HepG2 (cell line): ENCODE measurements around the gene DTWD2. TPM values are rescaled to one million over a fixed set of nuclear protein-coding genes. Genes with fewer than 3 reads are reported as not detected.

Source experiments
- ATAC-seq: fragments of 200-7000 bp; cut with Tn5 transposase; 3 replicates; pipeline ENCODE4 v1.9.1; 2020; ENCODE audit warnings: mild to moderate bottlenecking, moderate library complexity
- BruUV-seq: library from RNA; stranded (reverse); fragments of 400-500 nt; replicated peaks from 2 replicates; lab custom pipeline; 2021; lab: Mats Ljungman, UMichigan
- CTCF ChIA-PET: fragments of 300-600 bp; formaldehyde crosslinking; extraction: SDS; loops from one replicate; lab custom pipeline; 2021; ENCODE audit warnings: low total read pairs, inconsistent platforms, low intra/inter-chr PET ratio; lab: Yijun Ruan, JAX
- POLR2A ChIA-PET: fragments of 350-600 bp; sonication (Branson Sonifier 250); formaldehyde crosslinking; loops from one replicate; lab custom pipeline; 2020; ENCODE audit warnings: antibody characterized with exemption, inconsistent platforms; lab: Yijun Ruan, JAX
- DNase-seq: peaks from one replicate; pipeline ENCODE4 v3.0.0-alpha.2; 2015; ENCODE audit warnings: low spot score
- FAIRE-seq: peaks from 3 replicates; lab custom pipeline; 2011; peaks lifted over from hg19 to GRCh38; lab: Jason Lieb, UNC
- H2AFZ ChIP-seq: one replicate; pipeline ENCODE4 v1.6.1; 2011; ENCODE audit warnings: low read length, inconsistent platforms
- H3K27ac ChIP-seq: fragments of 300-600 bp; 3 replicates; pipeline ENCODE4 v1.8.0; 2011; ENCODE audit warnings: mixed run types, mild to moderate bottlenecking, mixed read lengths, low read length, inconsistent platforms; ENCODE audit not compliant: insufficient read depth; ENCODE audit errors: extremely low read length
- H3K27me3 ChIP-seq, 2 experiments: fragments of 200-600 bp in 1 of 2; 2 replicates in 1 of 2; 3 replicates in 1 of 2; pipeline versions ENCODE4 v1.6.0 to v1.8.0; 2011; ENCODE audit warnings: low read length in 2 of 2, mild to moderate bottlenecking in 2 of 2, moderate library complexity in 2 of 2, inconsistent platforms in 1 of 2; ENCODE audit not compliant: insufficient read depth in 2 of 2, control insufficient read depth in 1 of 2
- H3K36me3 ChIP-seq, 2 experiments: fragments of 200-600 bp in 1 of 2; replicated peaks in 1 of 2; 2 replicates in 1 of 2; 3 replicates in 1 of 2; pipeline versions ENCODE4 v1.5.1 to v1.8.0; 2011; ENCODE audit warnings: low read length in 2 of 2, inconsistent platforms in 1 of 2; ENCODE audit not compliant: insufficient read depth in 2 of 2, control insufficient read depth in 1 of 2
- H3K4me1 ChIP-seq: 2 replicates; pipeline ENCODE4 v1.5.1; 2012; ENCODE audit warnings: low read length, inconsistent platforms; ENCODE audit not compliant: insufficient read depth
- H3K4me2 ChIP-seq: 2 replicates; pipeline ENCODE4 v1.6.0; 2011; ENCODE audit warnings: low read depth, low read length, inconsistent platforms
- H3K4me3 ChIP-seq, 3 experiments: fragments of 200-600 bp in 1 of 3; sonication (generic), shearing (Covaris generic) in 1 of 3; replicated peaks in 1 of 3; 2 replicates each; pipeline ENCODE4 v1.5.1; 2011 to 2016; ENCODE audit warnings: low read length in 3 of 3, inconsistent platforms in 2 of 3, low read depth in 2 of 3, mild to moderate bottlenecking in 2 of 3, control low read depth in 1 of 3, mixed read lengths in 1 of 3; ENCODE audit not compliant: insufficient read depth in 1 of 3
- H3K79me2 ChIP-seq: one replicate; pipeline ENCODE4 v1.6.1; 2011; ENCODE audit warnings: low read length, inconsistent platforms; ENCODE audit not compliant: insufficient read depth
- H3K9ac ChIP-seq: 2 replicates; pipeline ENCODE4 v1.6.0; 2011; ENCODE audit warnings: mild to moderate bottlenecking, low read depth, low read length, inconsistent platforms; ENCODE audit not compliant: insufficient read depth
- H3K9me3 ChIP-seq: 2 replicates; pipeline ENCODE4 v1.5.1; 2012; ENCODE audit warnings: mild to moderate bottlenecking, low read length
- H4K20me1 ChIP-seq: 2 replicates; pipeline ENCODE4 v1.6.0; 2011; ENCODE audit warnings: inconsistent platforms, mild to moderate bottlenecking, low read length, moderate library complexity; ENCODE audit not compliant: insufficient read depth
- GMEB1 ChIP-seq: sonication (generic); formaldehyde crosslinking; IDR thresholded peaks from 2 replicates; pipeline ENCODE4 v1.5.1; 2020; ENCODE audit warnings: missing genetic modification reagents, mild to moderate bottlenecking, borderline replicate concordance
- IRF2 ChIP-seq: IDR thresholded peaks from 2 replicates; pipeline ENCODE4 v1.6.1; 2018; ENCODE audit warnings: missing genetic modification reagents, missing compliant biosample characterization
- NR2F1 ChIP-seq, 2 experiments: fragments of 450-650 bp in 1 of 2; formaldehyde crosslinking in 1 of 2; IDR thresholded peaks; 2 replicates each; pipeline versions ENCODE4 v1.5.0 to v1.6.1; 2016 to 2020; ENCODE audit warnings: mild to moderate bottlenecking in 1 of 2, missing compliant biosample characterization in 1 of 2, missing genetic modification reagents in 1 of 2, moderate library complexity in 1 of 2
- ZMYM2 ChIP-seq: sonication (generic); formaldehyde crosslinking; IDR thresholded peaks from 2 replicates; pipeline ENCODE4 v1.8.0; 2022; ENCODE audit warnings: mild to moderate bottlenecking, missing genetic modification reagents
- ZNF318 ChIP-seq: sonication (generic); formaldehyde crosslinking; IDR thresholded peaks from 2 replicates; pipeline ENCODE4 v1.4.0; 2020; ENCODE audit warnings: mild to moderate bottlenecking, missing genetic modification reagents
- ZNF383 ChIP-seq: sonication (generic); formaldehyde crosslinking; IDR thresholded peaks from 2 replicates; pipeline ENCODE4 v1.4.0; 2020; ENCODE audit warnings: missing genetic modification reagents, mild to moderate bottlenecking, borderline replicate concordance
- ZNF607 ChIP-seq: sonication (generic); formaldehyde crosslinking; IDR thresholded peaks from 2 replicates; pipeline ENCODE4 v1.5.1; 2020; ENCODE audit warnings: missing genetic modification reagents, mild to moderate bottlenecking, borderline replicate concordance
- WGBS: methylation state at CpG from one replicate; pipeline ENCODE4 v1.1.6; 2017; ENCODE audit warnings: low lambda C conversion rate; 5-methylcytosine and 5-hydroxymethylcytosine counted together
- in situ Hi-C: cut with HindIII; loops from 2 replicates; pipeline ENCODE4 v1.10.0; 2017; ENCODE audit warnings: low pct_unique_long_range_greater_than_20kb; ENCODE audit not compliant: extremely low pct_ligation_motif_present
- intact Hi-C: fragments of 100-400 bp; cut with micrococcal nuclease; formaldehyde crosslinking; loops from one replicate; pipeline ENCODE4 v1.10.0; 2022; ENCODE audit not compliant: unreplicated experiment
- polyA plus RNA-seq, 8 experiments: library from polyadenylated mRNA; depleted of rRNA in 3 of 8; stranded (reverse) in 7 of 8; unstranded in 1 of 8; fragments of >200 nt; fragmentation: Illumina TruSeq in 4 of 8; extraction: Trizol in 4 of 8; gene quantifications; 2 replicates each; pipeline versions ENCODE4 v1.2.1 to v1.2.3, GENCODE V29; 2011 to 2016; ENCODE audit warnings: low read depth in 4 of 8, missing spikeins in 1 of 8, mixed read lengths in 1 of 8; ENCODE audit not compliant: insufficient read depth in 1 of 8
- total RNA-seq, 5 experiments: library from RNA; depleted of rRNA; stranded (reverse); fragments of >200 nt; fragmentation: Illumina TruSeq; extraction: Trizol; gene quantifications; 2 replicates each; pipeline ENCODE4 v1.2.3, GENCODE V29; 2016; ENCODE audit warnings: low read depth in 1 of 5
- TF ChIP-seq, protein P1 (sequence below): sonication (generic); formaldehyde crosslinking; IDR thresholded peaks from 2 replicates; pipeline ENCODE4 v1.5.0; 2020; ENCODE audit warnings: mild to moderate bottlenecking, missing genetic modification reagents

Gene DTWD2
- total and polyA plus RNA-seq, 2 of the 13 experiments (the other 11 are each of a cell fraction or from before 2014, with no cell fraction given), result 1.6 to 6.0 TPM

- FAIRE-seq, result no peak
- no peaks in the 10 kb centered on the region for H3K9me3 ChIP-seq
- H3K4me2 ChIP-seq, result no peak overlapping the region
- H3K4me1 ChIP-seq, result no peaks in the 10 kb centered on the region
- no peak overlapping the region for H2AFZ ChIP-seq
- ATAC-seq, result no peak
- H3K79me2 ChIP-seq, result no peaks in the 10 kb centered on the region
- ChIA-PET CTCF (no interaction called here), POLR2A (no interaction called here)
- H3K36me3 ChIP-seq, result no peaks in the 10 kb centered on the region
- H3K27me3 ChIP-seq, result no peaks in the 10 kb centered on the region
- no peak for DNase-seq
- intact Hi-C loops, result no loop called here
- H3K4me3 ChIP-seq, result no peak overlapping the region
- H3K9ac ChIP-seq, result no peak overlapping the region
- no TSS peak for BruUV-seq
- 93% methylated on average over 2 of the region's 2 CpGs for WGBS
- H3K27ac ChIP-seq, result no peak overlapping the region
- in situ Hi-C loops, result no loop called here
- H4K20me1 ChIP-seq, result no peaks in the 10 kb centered on the region
- TF ChIP-seq ZNF607 (CRISPR knock-in tag), result no peak
- no peak for TF ChIP-seq ZNF383 (CRISPR knock-in tag)
- no peak for TF ChIP-seq NR2F1 (CRISPR knock-in tag; IDR thresholded peaks at IDR 0.05)
- no peak for TF ChIP-seq GMEB1 (CRISPR knock-in tag)
- TF ChIP-seq IRF2, result no peak
- TF ChIP-seq ZMYM2, result no peak
- TF ChIP-seq, protein P1, sequence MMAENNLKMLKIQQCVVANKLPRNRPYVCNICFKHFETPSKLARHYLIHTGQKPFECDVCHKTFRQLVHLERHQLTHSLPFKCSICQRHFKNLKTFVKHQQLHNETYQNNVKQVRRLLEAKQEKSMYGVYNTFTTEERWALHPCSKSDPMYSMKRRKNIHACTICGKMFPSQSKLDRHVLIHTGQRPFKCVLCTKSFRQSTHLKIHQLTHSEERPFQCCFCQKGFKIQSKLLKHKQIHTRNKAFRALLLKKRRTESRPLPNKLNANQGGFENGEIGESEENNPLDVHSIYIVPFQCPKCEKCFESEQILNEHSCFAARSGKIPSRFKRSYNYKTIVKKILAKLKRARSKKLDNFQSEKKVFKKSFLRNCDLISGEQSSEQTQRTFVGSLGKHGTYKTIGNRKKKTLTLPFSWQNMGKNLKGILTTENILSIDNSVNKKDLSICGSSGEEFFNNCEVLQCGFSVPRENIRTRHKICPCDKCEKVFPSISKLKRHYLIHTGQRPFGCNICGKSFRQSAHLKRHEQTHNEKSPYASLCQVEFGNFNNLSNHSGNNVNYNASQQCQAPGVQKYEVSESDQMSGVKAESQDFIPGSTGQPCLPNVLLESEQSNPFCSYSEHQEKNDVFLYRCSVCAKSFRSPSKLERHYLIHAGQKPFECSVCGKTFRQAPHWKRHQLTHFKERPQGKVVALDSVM (CRISPR knock-in tag), result no peak
- no peak for TF ChIP-seq ZNF318 (CRISPR knock-in tag)
Measured at GRCh38 chr5:118891252-118891651, 97.1 kb downstream of the DTWD2 start.
